Liver (tissue), 9 donors: Measurements from ENCODE around the gene MAPKAPK3. TPM values are rescaled to one million over a fixed set of nuclear protein-coding genes. Genes with fewer than 3 reads are reported as not detected.

Experiments
- DNase-seq: peaks from one replicate; pipeline ENCODE4 v3.0.0-alpha.2; 2017; ENCODE audit warnings: low spot score
- H3K27ac ChIP-seq, 2 donors: one replicate each; pipeline ENCODE4 v1.7.0; 2013; ENCODE audit warnings: inconsistent platforms in 2 of 2, low read length in 2 of 2, control low read depth in 1 of 2, low read depth in 1 of 2, mild to moderate bottlenecking in 1 of 2
- H3K27me3 ChIP-seq, 4 donors: one replicate each; pipeline versions ENCODE4 v1.6.1 to v1.7.0; 2013; ENCODE audit warnings: low read length in 3 of 4, inconsistent platforms in 1 of 4, mild to moderate bottlenecking in 1 of 4, moderate library complexity in 1 of 4; ENCODE audit not compliant: control insufficient read depth in 4 of 4, insufficient read depth in 4 of 4
- H3K36me3 ChIP-seq, 4 donors: one replicate each; pipeline versions ENCODE4 v1.6.1 to v1.7.0; 2013; ENCODE audit warnings: low read length in 3 of 4, mild to moderate bottlenecking in 3 of 4, low read depth in 1 of 4, moderate library complexity in 1 of 4; ENCODE audit not compliant: control insufficient read depth in 4 of 4, insufficient read depth in 3 of 4
- H3K4me1 ChIP-seq, 4 donors: one replicate each; pipeline versions ENCODE4 v1.6.1 to v1.7.0; 2013; ENCODE audit warnings: low read length in 3 of 4, mild to moderate bottlenecking in 3 of 4, moderate library complexity in 1 of 4; ENCODE audit not compliant: control insufficient read depth in 4 of 4, insufficient read depth in 4 of 4
- H3K4me3 ChIP-seq, 3 donors: one replicate each; pipeline versions ENCODE4 v1.6.1 to v1.7.0; 2013; ENCODE audit warnings: low read length in 3 of 3, control low read depth in 1 of 3, low read depth in 1 of 3, mild to moderate bottlenecking in 1 of 3
- H3K9ac ChIP-seq, 2 donors: one replicate each; pipeline ENCODE4 v1.7.0; 2013; ENCODE audit warnings: low read length in 2 of 2, mild to moderate bottlenecking in 2 of 2, moderate library complexity in 2 of 2, control low read depth in 1 of 2, low read depth in 1 of 2
- H3K9me3 ChIP-seq, 4 donors: one replicate each; pipeline versions ENCODE4 v1.6.1 to v1.7.0; 2013; ENCODE audit warnings: low read length in 3 of 4; ENCODE audit not compliant: control insufficient read depth in 4 of 4
- EGR1 ChIP-seq, 2 donors: IDR thresholded peaks; 2 replicates each; pipeline ENCODE4 v1.6.1; 2016 to 2018; ENCODE audit warnings: antibody characterized with exemption in 2 of 2, low read depth in 2 of 2
- FOXA1 ChIP-seq: IDR thresholded peaks from 2 replicates; pipeline ENCODE4 v1.6.1; 2016; ENCODE audit warnings: antibody characterized with exemption
- FOXA2 ChIP-seq: IDR thresholded peaks from 2 replicates; pipeline ENCODE4 v1.6.1; 2016; ENCODE audit warnings: antibody characterized with exemption
- GABPA ChIP-seq, 2 donors: IDR thresholded peaks in 1 of 2; conservative IDR thresholded peaks in 1 of 2; 2 replicates each; pipeline ENCODE4 v1.6.1; 2016; ENCODE audit warnings: antibody characterized with exemption in 2 of 2, mild to moderate bottlenecking in 1 of 2, moderate library complexity in 1 of 2
- HNF4A ChIP-seq, 2 donors: conservative IDR thresholded peaks; 2 replicates each; pipeline ENCODE4 v1.6.1; 2016; ENCODE audit warnings: antibody characterized with exemption in 2 of 2, mild to moderate bottlenecking in 2 of 2
- HNF4G ChIP-seq: IDR thresholded peaks from 2 replicates; pipeline ENCODE4 v1.6.1; 2016; ENCODE audit warnings: antibody characterized with exemption
- JUND ChIP-seq, 2 donors: IDR thresholded peaks; 2 replicates each; pipeline ENCODE4 v1.6.1; 2016; ENCODE audit warnings: antibody characterized with exemption in 2 of 2
- MAX ChIP-seq: IDR thresholded peaks from 2 replicates; pipeline ENCODE4 v1.6.1; 2016; ENCODE audit warnings: antibody characterized with exemption
- NR2F2 ChIP-seq: IDR thresholded peaks from 2 replicates; pipeline ENCODE4 v1.6.1; 2016; ENCODE audit warnings: antibody characterized with exemption
- RAD21 ChIP-seq, 2 donors: IDR thresholded peaks; 2 replicates each; pipeline ENCODE4 v1.6.1; 2016; ENCODE audit warnings: antibody characterized with exemption in 2 of 2, mild to moderate bottlenecking in 2 of 2
- REST ChIP-seq: IDR thresholded peaks from 2 replicates; pipeline ENCODE4 v1.6.1; 2016; ENCODE audit warnings: antibody characterized with exemption, mild to moderate bottlenecking
- RXRA ChIP-seq, 2 donors: IDR thresholded peaks; 2 replicates each; pipeline ENCODE4 v1.6.1; 2017 to 2018; ENCODE audit warnings: antibody characterized with exemption in 2 of 2, mild to moderate bottlenecking in 1 of 2
- SP1 ChIP-seq: IDR thresholded peaks from 2 replicates; pipeline ENCODE4 v1.6.1; 2018; ENCODE audit warnings: antibody characterized with exemption, mild to moderate bottlenecking
- TAF1 ChIP-seq: conservative IDR thresholded peaks from 2 replicates; pipeline ENCODE4 v1.6.1; 2016; ENCODE audit warnings: antibody characterized with exemption, mild to moderate bottlenecking
- YY1 ChIP-seq: IDR thresholded peaks from 2 replicates; pipeline ENCODE4 v1.6.1; 2016; ENCODE audit warnings: antibody characterized with exemption, mild to moderate bottlenecking
- WGBS: extraction: QIAGEN DNeasy Blood & Tissue Kit; methylation state at CpG from one replicate; pipeline ENCODE4 v1.1.7; 2013; 5-methylcytosine and 5-hydroxymethylcytosine counted together
- polyA plus RNA-seq, 2 donors: library from polyadenylated mRNA; stranded (reverse) in 1 of 2; unstranded in 1 of 2; fragments of 200-250 nt in 1 of 2; fragments of >200 nt in 1 of 2; fragmentation: Nextera tagmentation in 1 of 2; extraction: Ambion mirVana in 1 of 2; gene quantifications; one replicate each; pipeline versions ENCODE4 v1.2.1 to v1.2.3, GENCODE V29; 2013 to 2015
- total RNA-seq, 2 donors: library from RNA; depleted of rRNA; stranded (reverse); fragments of >200 nt; gene quantifications; one replicate each; pipeline ENCODE4 v1.2.3, GENCODE V29; 2014
- TF ChIP-seq, protein P1 (sequence below): IDR thresholded peaks from 2 replicates; pipeline ENCODE4 v1.6.1; 2016; ENCODE audit warnings: antibody characterized with exemption
- TF ChIP-seq, protein P2 (sequence below): fragments of 150-350 bp; IDR thresholded peaks from 2 replicates; pipeline ENCODE4 v1.5.1; 2017; ENCODE audit warnings: improper control_type of control experiment, low read depth, low read length; ENCODE audit not compliant: missing input control
- TF ChIP-seq, protein P3 (sequence below): IDR thresholded peaks from 2 replicates; pipeline ENCODE4 v1.6.1; 2016; ENCODE audit warnings: antibody characterized with exemption
- donor health status: healthy.
- donor health status: healthy.
- donor health status: healthy.
- donor health status: healthy.
- donor health status: healthy.

The MAPKAPK3 gene
- total and polyA plus RNA-seq, 4 donors = 13.9 to 32.9 (median 19.0) TPM

DNA sequence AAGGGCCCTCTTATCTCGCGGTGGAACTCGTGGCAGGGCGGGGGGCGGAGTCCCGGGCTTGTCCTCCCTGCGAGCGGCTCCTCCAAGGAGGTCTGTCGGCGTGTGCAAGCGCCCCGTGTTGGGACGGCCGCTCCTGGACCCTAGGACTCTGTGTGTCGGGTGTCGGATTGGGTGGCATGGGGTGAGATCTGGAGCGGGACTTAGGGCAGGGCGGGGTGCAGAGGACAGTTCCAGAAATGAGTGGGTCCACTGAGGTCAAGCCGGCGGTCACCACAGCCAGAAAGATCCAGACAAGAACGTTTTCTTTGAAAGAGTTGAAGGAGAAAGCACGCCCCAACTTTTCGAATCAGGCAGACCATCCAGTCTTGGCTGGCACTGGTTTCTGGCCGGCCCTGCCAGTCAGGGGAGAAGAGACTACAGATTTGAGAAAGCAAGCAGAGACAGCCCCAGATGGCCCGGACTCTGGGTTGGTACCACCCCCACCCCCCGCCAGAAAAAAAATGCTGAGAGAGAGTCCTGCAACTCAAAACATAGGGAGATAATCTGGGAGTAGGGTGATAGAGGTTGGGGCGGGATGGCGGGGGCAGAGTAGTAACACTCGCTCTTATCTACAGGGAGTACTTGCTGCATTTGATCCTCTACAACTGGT is 4.6 kb upstream of the MAPKAPK3 start:
- 3% methylated on average over 29 of the region's 29 CpGs for WGBS
- H3K4me3 ChIP-seq = peak overlapping the region; percentile 72 to 77 (median 73)
- DNase-seq = peak; percentile 63
- peaks cover 6 to 71% (median 45%) of the 10 kb centered on the region in 4 donors for H3K4me1 ChIP-seq
- H3K9me3 ChIP-seq = no peaks in the 10 kb centered on the region
- no peaks in the 10 kb centered on the region for H3K27me3 ChIP-seq
- peak in 1 of 2 donors; percentile 39 for TF ChIP-seq HNF4A (conservative IDR thresholded peaks at IDR 0.05)
- TF ChIP-seq, protein P1, sequence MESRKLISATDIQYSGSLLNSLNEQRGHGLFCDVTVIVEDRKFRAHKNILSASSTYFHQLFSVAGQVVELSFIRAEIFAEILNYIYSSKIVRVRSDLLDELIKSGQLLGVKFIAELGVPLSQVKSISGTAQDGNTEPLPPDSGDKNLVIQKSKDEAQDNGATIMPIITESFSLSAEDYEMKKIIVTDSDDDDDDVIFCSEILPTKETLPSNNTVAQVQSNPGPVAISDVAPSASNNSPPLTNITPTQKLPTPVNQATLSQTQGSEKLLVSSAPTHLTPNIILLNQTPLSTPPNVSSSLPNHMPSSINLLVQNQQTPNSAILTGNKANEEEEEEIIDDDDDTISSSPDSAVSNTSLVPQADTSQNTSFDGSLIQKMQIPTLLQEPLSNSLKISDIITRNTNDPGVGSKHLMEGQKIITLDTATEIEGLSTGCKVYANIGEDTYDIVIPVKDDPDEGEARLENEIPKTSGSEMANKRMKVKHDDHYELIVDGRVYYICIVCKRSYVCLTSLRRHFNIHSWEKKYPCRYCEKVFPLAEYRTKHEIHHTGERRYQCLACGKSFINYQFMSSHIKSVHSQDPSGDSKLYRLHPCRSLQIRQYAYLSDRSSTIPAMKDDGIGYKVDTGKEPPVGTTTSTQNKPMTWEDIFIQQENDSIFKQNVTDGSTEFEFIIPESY = no peak
- TF ChIP-seq RXRA (IDR thresholded peaks at IDR 0.05) = peak in 1 of 2 donors; percentile 38
- peak; percentile 23 for TF ChIP-seq SP1
- peak overlapping the region; percentile 44 to 73 for H3K9ac ChIP-seq
- peaks cover 2 to 11% (median 8%) of the 10 kb centered on the region in 4 donors for H3K36me3 ChIP-seq
- peak overlapping the region; percentile 85 to 86 for H3K27ac ChIP-seq

GRCh38 chr3:50612970-50613846 is 3.7 kb upstream of the MAPKAPK3 start:
- WGBS = 47% methylated on average over 6 of the region's 6 CpGs
- DNase-seq = no peak
- Histone ChIP-seq H3K9me3 (no peaks in the 10 kb centered on the region), H3K27me3 (no peaks in the 10 kb centered on the region), H3K36me3 (peaks cover 0 to 3% (median 2%) of the 10 kb centered on the region in 4 donors), H3K4me3 (peak overlapping the region; percentile 72 to 77 (median 73)), H3K27ac (peak overlapping the region; percentile 85 to 86), H3K9ac (peak overlapping the region; percentile 8 to 15), H3K4me1 (peaks cover 7 to 71% (median 44%) of the 10 kb centered on the region in 4 donors)
- TF ChIP-seq MAX (no peak), YY1 (no peak), SP1 (no peak), FOXA1 (no peak), RXRA (IDR thresholded peaks at IDR 0.05) (no peak), GABPA (IDR thresholded peaks at IDR 0.05 in 1 of 2, conservative IDR thresholded peaks at IDR 0.05 in 1 of 2) (no peak), HNF4A (conservative IDR thresholded peaks at IDR 0.05) (no peak), REST (no peak), HNF4G (no peak), FOXA2 (no peak), JUND (IDR thresholded peaks at IDR 0.05) (no peak), EGR1 (IDR thresholded peaks at IDR 0.05; ENCODE audit: low read depth in 2 of 2) (no peak), RAD21 (IDR thresholded peaks at IDR 0.05) (no peak), TAF1 (no peak), NR2F2 (no peak)
- TF ChIP-seq, protein P2, sequence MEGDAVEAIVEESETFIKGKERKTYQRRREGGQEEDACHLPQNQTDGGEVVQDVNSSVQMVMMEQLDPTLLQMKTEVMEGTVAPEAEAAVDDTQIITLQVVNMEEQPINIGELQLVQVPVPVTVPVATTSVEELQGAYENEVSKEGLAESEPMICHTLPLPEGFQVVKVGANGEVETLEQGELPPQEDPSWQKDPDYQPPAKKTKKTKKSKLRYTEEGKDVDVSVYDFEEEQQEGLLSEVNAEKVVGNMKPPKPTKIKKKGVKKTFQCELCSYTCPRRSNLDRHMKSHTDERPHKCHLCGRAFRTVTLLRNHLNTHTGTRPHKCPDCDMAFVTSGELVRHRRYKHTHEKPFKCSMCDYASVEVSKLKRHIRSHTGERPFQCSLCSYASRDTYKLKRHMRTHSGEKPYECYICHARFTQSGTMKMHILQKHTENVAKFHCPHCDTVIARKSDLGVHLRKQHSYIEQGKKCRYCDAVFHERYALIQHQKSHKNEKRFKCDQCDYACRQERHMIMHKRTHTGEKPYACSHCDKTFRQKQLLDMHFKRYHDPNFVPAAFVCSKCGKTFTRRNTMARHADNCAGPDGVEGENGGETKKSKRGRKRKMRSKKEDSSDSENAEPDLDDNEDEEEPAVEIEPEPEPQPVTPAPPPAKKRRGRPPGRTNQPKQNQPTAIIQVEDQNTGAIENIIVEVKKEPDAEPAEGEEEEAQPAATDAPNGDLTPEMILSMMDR = no peak
- TF ChIP-seq, protein P1 = no peak
- TF ChIP-seq, protein P3, sequence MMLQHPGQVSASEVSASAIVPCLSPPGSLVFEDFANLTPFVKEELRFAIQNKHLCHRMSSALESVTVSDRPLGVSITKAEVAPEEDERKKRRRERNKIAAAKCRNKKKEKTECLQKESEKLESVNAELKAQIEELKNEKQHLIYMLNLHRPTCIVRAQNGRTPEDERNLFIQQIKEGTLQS = no peak
